ENCODE measurements around the gene NAP1L1. TPM values are rescaled to one million over a fixed set of nuclear protein-coding genes. Genes with fewer than 3 reads are reported as not detected.

Gene NAP1L1
- total RNA-seq, 1 donor from 2014 or later = 473 TPM

GRCh38 chr12:76022506-76022905, 62.0 kb downstream of the NAP1L1 start:
- DNase-seq (ENCODE audit: low read depth) = no peak
- TF ChIP-seq CTCF (conservative IDR thresholded peaks at IDR 0.05; ENCODE audit: low read depth, low read length) = no peak
- no peak overlapping the region for H3K4me3 ChIP-seq (ENCODE audit: low read depth, low read length)

- H3K4me3 ChIP-seq (ENCODE audit: low read depth, low read length) = no peak overlapping the region
- no peak for TF ChIP-seq CTCF (conservative IDR thresholded peaks at IDR 0.05; ENCODE audit: low read depth, low read length)
- DNase-seq (ENCODE audit: low read depth) = peak; percentile 97
These were observed 63.5 kb downstream of the NAP1L1 start for GRCh38 chr12:76020731-76021672.

GRCh38 chr12:76020281-76020680, 64.2 kb downstream of the NAP1L1 start:
- no peak for TF ChIP-seq CTCF (conservative IDR thresholded peaks at IDR 0.05; ENCODE audit: low read depth, low read length)

GRCh38 chr12:76018672-76019071, 65.8 kb downstream of the NAP1L1 start:
- DNase-seq (ENCODE audit: low read depth) = no peak
- TF ChIP-seq CTCF (conservative IDR thresholded peaks at IDR 0.05; ENCODE audit: low read depth, low read length) = no peak
- no peak overlapping the region for H3K4me3 ChIP-seq (ENCODE audit: low read depth, low read length)

More at GRCh38 chr12:76020281-76020680, 64.2 kb downstream of the NAP1L1 start:
- no peak for DNase-seq (ENCODE audit: low read depth)
- H3K4me3 ChIP-seq (ENCODE audit: low read depth, low read length) = no peak overlapping the region

- no peak for DNase-seq (ENCODE audit: low read depth)
- H3K4me3 ChIP-seq (ENCODE audit: low read depth, low read length) = no peak overlapping the region
- no peak for TF ChIP-seq CTCF (conservative IDR thresholded peaks at IDR 0.05; ENCODE audit: low read depth, low read length)
These were observed 66.4 kb downstream of the NAP1L1 start for GRCh38 chr12:76018111-76018510.

- no peak for TF ChIP-seq CTCF (conservative IDR thresholded peaks at IDR 0.05; ENCODE audit: low read depth, low read length)
- no peak for DNase-seq (ENCODE audit: low read depth)
- no peak overlapping the region for H3K4me3 ChIP-seq (ENCODE audit: low read depth, low read length)
These were observed 70.5 kb downstream of the NAP1L1 start for GRCh38 chr12:76014007-76014406.

GRCh38 chr12:76013603-76014002, 70.9 kb downstream of the NAP1L1 start:
- no peak for TF ChIP-seq CTCF (conservative IDR thresholded peaks at IDR 0.05; ENCODE audit: low read depth, low read length)
- no peak for DNase-seq (ENCODE audit: low read depth)
- no peak overlapping the region for H3K4me3 ChIP-seq (ENCODE audit: low read depth, low read length)
